ENCODE data around the gene PCDHGA7.
"Not testable (repeated sequence)": the region's sequence is repeated elsewhere in the genome, so short reads cannot be mapped to it uniquely, and the experiment has no call there.

DNA sequence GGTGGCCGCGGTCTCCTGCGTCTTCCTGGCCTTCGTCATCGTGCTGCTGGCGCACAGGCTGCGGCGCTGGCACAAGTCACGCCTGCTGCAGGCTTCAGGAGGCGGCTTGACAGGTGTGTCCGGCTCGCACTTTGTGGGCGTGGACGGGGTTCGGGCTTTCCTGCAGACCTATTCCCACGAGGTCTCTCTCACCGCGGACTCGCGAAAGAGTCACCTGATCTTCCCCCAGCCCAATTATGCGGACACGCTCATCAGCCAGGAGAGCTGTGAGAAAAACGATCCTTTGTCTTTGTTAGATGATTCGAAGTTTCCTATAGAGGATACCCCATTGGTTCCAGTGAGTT lies 32.7 kb downstream of the PCDHGA7 start:
- not testable (repeated sequence) for TF ChIP-seq POLR2AphosphoS5 (IDR thresholded peaks at IDR 0.05); CTCF (IDR thresholded peaks at IDR 0.05 in 8 of 11, conservative IDR thresholded peaks at IDR 0.05 in 3 of 11); POLR2A (IDR thresholded peaks at IDR 0.05)

Data from spleen (tissue), 7 donors.